H1 (cell line): ENCODE data around the gene CNGB1. TPM values are rescaled to one million over a fixed set of nuclear protein-coding genes. Genes with fewer than 3 reads are reported as not detected.

Experiments used
- CTCF ChIA-PET: fragments of 300-600 bp; sonication (Branson Sonifier 250); formaldehyde crosslinking; loops from one replicate; lab custom pipeline; 2021; ENCODE audit not compliant: partially characterized antibody; lab: Charles Lee
- POLR2A ChIA-PET: fragments of 300-600 bp; sonication (Branson Sonifier 250); formaldehyde crosslinking; loops from one replicate; lab custom pipeline; 2021; ENCODE audit warnings: inconsistent platforms; ENCODE audit not compliant: partially characterized antibody; lab: Charles Lee
- DNase-seq, 2 experiments: peaks; one replicate each; pipeline versions ENCODE4 v3.0.0 to v3.0.0-alpha.2; 2010 to 2022; ENCODE audit warnings: low spot score in 2 of 2, low read depth in 1 of 2, mixed read lengths in 1 of 2
- FAIRE-seq: peaks from 2 replicates; lab custom pipeline; 2011; peaks lifted over from hg19 to GRCh38; lab: Jason Lieb, UNC
- H2AFZ ChIP-seq: 2 replicates; pipeline ENCODE4 v1.8.1; 2012; ENCODE audit warnings: low read length, inconsistent platforms
- H2AK5ac ChIP-seq: 2 replicates; pipeline ENCODE4 v1.6.1; 2013; ENCODE audit warnings: low read depth, low read length
- H2BK120ac ChIP-seq: replicated peaks from 2 replicates; pipeline ENCODE3; 2013; ENCODE audit warnings: low read depth, low read length, inconsistent platforms
- H2BK12ac ChIP-seq: 2 replicates; pipeline ENCODE4 v1.6.1; 2013; ENCODE audit warnings: low read depth, low read length
- H2BK15ac ChIP-seq: 2 replicates; pipeline ENCODE4 v1.6.1; 2013; ENCODE audit warnings: low read length
- H2BK20ac ChIP-seq: 2 replicates; pipeline ENCODE4 v1.6.1; 2013; ENCODE audit warnings: low read length
- H2BK5ac ChIP-seq: 2 replicates; pipeline ENCODE4 v1.6.1; 2013; ENCODE audit warnings: low read depth, low read length
- H3K14ac ChIP-seq: 2 replicates; pipeline ENCODE4 v1.6.1; 2013; ENCODE audit warnings: inconsistent platforms; ENCODE audit not compliant: insufficient read length
- H3K18ac ChIP-seq: 2 replicates; pipeline ENCODE4 v1.6.1; 2013; ENCODE audit warnings: low read length; ENCODE audit errors: extremely low read depth
- H3K23ac ChIP-seq: 2 replicates; pipeline ENCODE4 v1.6.1; 2013; ENCODE audit warnings: inconsistent platforms; ENCODE audit not compliant: insufficient read length
- H3K23me2 ChIP-seq: 2 replicates; pipeline ENCODE4 v1.6.1; 2013; ENCODE audit warnings: low read depth, low read length
- H3K27ac ChIP-seq: 2 replicates; pipeline ENCODE4 v1.6.1; 2011; ENCODE audit warnings: low read depth, low read length, inconsistent platforms
- H3K27me3 ChIP-seq, 4 experiments: replicated peaks in 1 of 4; 1 replicate in 1 of 4; 2 replicates in 3 of 4; pipeline versions ENCODE4 v1.6.1 to v1.8.1; 2011 to 2013; ENCODE audit warnings: low read length in 3 of 4, mild to moderate bottlenecking in 3 of 4, inconsistent platforms in 2 of 4, mixed read lengths in 2 of 4, moderate library complexity in 1 of 4; ENCODE audit not compliant: control insufficient read depth in 3 of 4, insufficient read depth in 3 of 4; ENCODE audit errors: extremely low read depth in 1 of 4
- H3K36me3 ChIP-seq, 4 experiments: 2 replicates each; pipeline versions ENCODE4 v1.6.1 to v1.8.1; 2011 to 2013; ENCODE audit warnings: mild to moderate bottlenecking in 4 of 4, low read length in 3 of 4, moderate library complexity in 2 of 4, control low read depth in 1 of 4, inconsistent platforms in 1 of 4; ENCODE audit not compliant: insufficient read depth in 4 of 4, control insufficient read depth in 2 of 4
- H3K4ac ChIP-seq: replicated peaks from 2 replicates; pipeline ENCODE3; 2013; ENCODE audit warnings: low read length, low read depth, mixed read lengths, inconsistent platforms; ENCODE audit not compliant: insufficient read length
- H3K4me1 ChIP-seq, 4 experiments: replicated peaks in 1 of 4; 1 replicate in 1 of 4; 2 replicates in 3 of 4; pipeline versions ENCODE4 v1.6.1 to v1.8.1; 2011 to 2013; ENCODE audit warnings: low read length in 3 of 4, inconsistent platforms in 2 of 4, mixed read lengths in 1 of 4; ENCODE audit not compliant: insufficient read depth in 4 of 4, control insufficient read depth in 3 of 4
- H3K4me2 ChIP-seq, 2 experiments: 2 replicates each; pipeline versions ENCODE4 v1.6.1 to v1.8.1; 2011 to 2013; ENCODE audit warnings: low read depth in 2 of 2, low read length in 2 of 2, control low read depth in 1 of 2, inconsistent platforms in 1 of 2, mild to moderate bottlenecking in 1 of 2; ENCODE audit not compliant: insufficient read depth in 1 of 2
- H3K4me3 ChIP-seq, 4 experiments: fragments of 200-600, 300-600 bp in 1 of 4; sonication (generic), shearing (Covaris generic), sonication (Bioruptor Twin) in 1 of 4; 2 replicates each; pipeline versions ENCODE4 v1.5.1 to v1.8.1; 2011 to 2016; ENCODE audit warnings: low read length in 4 of 4, low read depth in 3 of 4, control low read depth in 2 of 4, inconsistent platforms in 2 of 4, mild to moderate bottlenecking in 2 of 4, mixed read lengths in 1 of 4, moderate library complexity in 1 of 4; ENCODE audit not compliant: insufficient read depth in 2 of 4; ENCODE audit errors: extremely low read depth in 1 of 4
- H3K56ac ChIP-seq: replicated peaks from 2 replicates; pipeline ENCODE3; 2013; ENCODE audit warnings: low read depth, mild to moderate bottlenecking, mixed read lengths, low read length, inconsistent platforms; ENCODE audit not compliant: insufficient read length
- H3K79me1 ChIP-seq: 2 replicates; pipeline ENCODE4 v1.6.1; 2013; ENCODE audit warnings: low read depth, low read length, control low read depth
- H3K79me2 ChIP-seq, 2 experiments: 2 replicates each; pipeline versions ENCODE4 v1.6.1 to v1.8.1; 2012 to 2013; ENCODE audit warnings: low read length in 2 of 2, mild to moderate bottlenecking in 2 of 2, inconsistent platforms in 1 of 2; ENCODE audit not compliant: insufficient read depth in 2 of 2, control insufficient read depth in 1 of 2
- H3K9ac ChIP-seq, 4 experiments: replicated peaks in 1 of 4; 1 replicate in 1 of 4; 2 replicates in 3 of 4; pipeline versions ENCODE4 v1.6.1 to v1.8.1; 2011 to 2013; ENCODE audit warnings: low read depth in 3 of 4, low read length in 3 of 4, control low read depth in 2 of 4, mild to moderate bottlenecking in 2 of 4, moderate library complexity in 2 of 4, inconsistent platforms in 1 of 4; ENCODE audit errors: extremely low read depth in 1 of 4
- H3K9me3 ChIP-seq, 2 experiments: 2 replicates each; pipeline versions ENCODE4 v1.6.1 to v1.8.1; 2012 to 2013; ENCODE audit warnings: mild to moderate bottlenecking in 2 of 2, moderate library complexity in 2 of 2, control low read depth in 1 of 2, inconsistent platforms in 1 of 2, low read depth in 1 of 2, low read length in 1 of 2, mixed read lengths in 1 of 2; ENCODE audit not compliant: insufficient read depth in 2 of 2
- H4K20me1 ChIP-seq, 2 experiments: replicated peaks in 1 of 2; 2 replicates each; pipeline versions ENCODE3 to v1.8.1; 2011 to 2013; ENCODE audit warnings: inconsistent platforms in 2 of 2, low read length in 2 of 2, mild to moderate bottlenecking in 1 of 2; ENCODE audit not compliant: insufficient read depth in 2 of 2, control insufficient read depth in 1 of 2
- H4K5ac ChIP-seq: 2 replicates; pipeline ENCODE4 v1.6.1; 2013; ENCODE audit warnings: low read length, low read depth, mixed read lengths, inconsistent platforms; ENCODE audit not compliant: insufficient read length
- H4K8ac ChIP-seq: 2 replicates; pipeline ENCODE4 v1.8.0; 2013; ENCODE audit warnings: mild to moderate bottlenecking, moderate library complexity, low read length, inconsistent platforms; ENCODE audit not compliant: insufficient read depth; ENCODE audit errors: extremely low read depth
- H4K91ac ChIP-seq: replicated peaks from 2 replicates; pipeline ENCODE3; 2013; ENCODE audit warnings: low read length, mixed read lengths, inconsistent platforms; ENCODE audit not compliant: insufficient read length
- GTF2F1 ChIP-seq: IDR thresholded peaks from 2 replicates; pipeline ENCODE4 v1.6.1; 2012; ENCODE audit warnings: low read depth, low read length, improper control_type of control experiment, borderline replicate concordance
- HDAC6 ChIP-seq: IDR thresholded peaks from one replicate; pipeline ENCODE4 v1.7.1; 2012; ENCODE audit warnings: low read depth, mild to moderate bottlenecking, inconsistent platforms, low read length, moderate library complexity
- TAF7 ChIP-seq: optimal IDR thresholded peaks from 2 replicates; pipeline ENCODE3; 2011; ENCODE audit warnings: low read depth, mild to moderate bottlenecking, inconsistent platforms, low read length, moderate library complexity, borderline replicate concordance
- YY1 ChIP-seq: IDR thresholded peaks from 2 replicates; pipeline ENCODE4 v1.6.1; 2011; ENCODE audit warnings: low read depth, mild to moderate bottlenecking, low read length
- WGBS, 2 experiments: shearing (Covaris generic) in 1 of 2; methylation state at CpG; one replicate each; pipeline versions ENCODE4 v1.1.6 to v1.1.7; 2013 to 2015; ENCODE audit warnings: low lambda C conversion rate in 2 of 2, mixed read lengths in 2 of 2, inconsistent platforms in 1 of 2, low coverage in 1 of 2, missing lambda C conversion rate in 1 of 2; ENCODE audit not compliant: insufficient replicate concordance in 2 of 2, insufficient coverage in 1 of 2, insufficient read length in 1 of 2; ENCODE audit errors: extremely low coverage in 1 of 2, missing lambda C conversion rate in 1 of 2; 5-methylcytosine and 5-hydroxymethylcytosine counted together
- polyA plus RNA-seq, 7 experiments: library from polyadenylated mRNA; depleted of rRNA in 3 of 7; stranded (reverse) in 5 of 7; unstranded in 2 of 7; fragments of >200 nt in 5 of 7; fragments of 200-250 nt in 2 of 7; gene quantifications; 1 replicate in 5 of 7; 2 replicates in 1 of 7; 4 replicates in 1 of 7; pipeline versions ENCODE4 v1.2.1 to v1.2.3, GENCODE V29; 2011 to 2013; ENCODE audit warnings: missing spikeins in 2 of 7, mixed read lengths in 2 of 7
- total RNA-seq: library from RNA; stranded (reverse); fragmentation: NEBNext Ultra II Directional; extraction: Animal tissue kit (Norgen Biotek cat#: 25700); gene quantifications from 2 replicates; pipeline ENCODE4 v1.2.1, GENCODE V29; 2021

CNGB1 gene
- total and polyA plus RNA-seq, 2 of the 8 experiments (the other 6 are each of a cell fraction or from before 2014, with no cell fraction given) = not detected

GRCh38 chr16:57994361-57994760 lies 23.4 kb upstream of the CNGB1 start:
- Histone ChIP-seq H3K4me1 (peaks cover 1 to 8% (median 3%) of the 10 kb centered on the region in 4 experiments; a peak in 4 of 7 replicates), H2BK5ac (no peak overlapping the region), H3K56ac (no peak overlapping the region), H4K91ac (no peak overlapping the region), H4K5ac (no peak overlapping the region), H3K18ac (no peak overlapping the region), H2BK12ac (no peak overlapping the region), H3K27me3 (no peaks in the 10 kb centered on the region; a peak in 1 of 7 replicates), H2AK5ac (no peak overlapping the region), H3K9me3 (no peaks in the 10 kb centered on the region), H2AFZ (no peak overlapping the region), H3K36me3 (peaks cover 0 to 12% (median 3%) of the 10 kb centered on the region in 4 experiments; a peak in 4 of 8 replicates), H2BK120ac (no peak overlapping the region), H3K14ac (no peak overlapping the region), H3K9ac (no peak overlapping the region), H3K4me3 (no peak overlapping the region), H3K27ac (no peak overlapping the region), H3K23me2 (no peaks in the 10 kb centered on the region), H4K20me1 (peaks cover 1 to 7% of the 10 kb centered on the region in 2 experiments), H3K4me2 (no peak overlapping the region), H2BK15ac (no peak overlapping the region), H3K79me2 (no peaks in the 10 kb centered on the region), H3K4ac (no peak overlapping the region), H3K79me1 (no peaks in the 10 kb centered on the region), H3K23ac (no peak overlapping the region), H4K8ac (no peak overlapping the region), H2BK20ac (no peak overlapping the region)
- ChIA-PET CTCF (interaction anchor here (0.9 to 26.3 kb wide), 11 partner anchors 12 to 271 kb away, joined by 3 to 305 read pairs (median 5); a partner anchor contains a TSS), POLR2A (interaction anchor here (0.6 to 2.3 kb wide), 2 partner anchors 10 to 170 kb away, joined by 4 to 9 read pairs; no protein-coding TSS in a partner anchor)
- no peak for TF ChIP-seq HDAC6
- no peak for TF ChIP-seq TAF7
- no peak for TF ChIP-seq GTF2F1
- no peak for TF ChIP-seq YY1
- no peak for DNase-seq
- no peak for FAIRE-seq
- 89% methylated on average over 4 of the region's 4 CpGs; no CpG with 5 or more reads in 1 of the 2 experiments for WGBS, 2 experiments
